HG03196 (cell line): Measurements from ENCODE around the gene USP19.

Experiments used
- ATAC-seq: cut with Tn5 transposase; IDR thresholded peaks from one replicate; pipeline ENCODE4 v1.9.1; 2021; ENCODE audit not compliant: unreplicated experiment

Gene USP19

DNA sequence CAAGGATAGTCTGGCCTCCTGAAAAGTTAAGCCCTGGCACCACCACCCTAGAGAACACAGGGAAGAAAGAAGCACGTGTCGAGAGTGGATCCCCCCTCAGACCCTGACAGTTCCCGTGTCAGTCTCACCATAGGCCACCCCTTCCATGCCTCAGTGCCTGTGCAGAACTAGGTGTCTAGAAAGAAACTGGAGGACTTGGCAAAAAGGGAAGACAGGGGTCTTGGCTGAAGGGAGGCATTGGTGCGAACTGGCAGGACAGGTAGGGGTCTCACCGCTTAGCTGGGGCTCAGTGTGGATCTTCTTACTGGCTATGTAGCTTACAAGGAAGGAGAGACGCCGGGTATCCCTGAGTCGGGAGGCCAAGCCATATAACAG lies 16.6 kb downstream of the USP19 start:
- no peak for ATAC-seq

DNA sequence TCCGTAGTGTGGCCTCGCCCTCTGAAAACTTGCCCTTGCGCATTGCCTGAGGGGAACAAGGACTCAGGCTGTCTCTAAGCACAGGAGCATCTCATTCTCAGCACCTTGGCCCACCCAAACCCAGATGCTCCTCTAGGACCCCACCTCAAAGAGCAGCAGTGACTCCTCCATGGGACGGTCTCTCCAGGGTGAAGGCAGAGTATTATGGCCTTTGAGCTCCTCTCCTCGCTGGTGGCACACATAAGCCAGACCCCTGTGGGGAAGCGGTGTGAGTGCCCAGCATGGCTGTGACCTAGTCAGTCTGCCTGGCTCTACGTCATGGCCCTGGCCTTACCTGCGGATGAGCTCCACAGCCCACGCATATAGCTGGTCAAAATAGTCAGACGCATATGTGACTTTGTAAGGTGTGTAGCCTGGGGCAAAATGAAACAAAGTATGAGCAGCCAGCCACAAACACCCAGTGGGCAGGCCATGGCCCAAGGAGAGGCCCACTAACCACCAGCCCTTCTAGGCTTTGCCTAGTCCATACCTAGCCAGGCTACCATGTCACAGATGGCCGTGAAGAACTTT lies 20.5 kb downstream of the USP19 start:
- ATAC-seq: no peak

DNA sequence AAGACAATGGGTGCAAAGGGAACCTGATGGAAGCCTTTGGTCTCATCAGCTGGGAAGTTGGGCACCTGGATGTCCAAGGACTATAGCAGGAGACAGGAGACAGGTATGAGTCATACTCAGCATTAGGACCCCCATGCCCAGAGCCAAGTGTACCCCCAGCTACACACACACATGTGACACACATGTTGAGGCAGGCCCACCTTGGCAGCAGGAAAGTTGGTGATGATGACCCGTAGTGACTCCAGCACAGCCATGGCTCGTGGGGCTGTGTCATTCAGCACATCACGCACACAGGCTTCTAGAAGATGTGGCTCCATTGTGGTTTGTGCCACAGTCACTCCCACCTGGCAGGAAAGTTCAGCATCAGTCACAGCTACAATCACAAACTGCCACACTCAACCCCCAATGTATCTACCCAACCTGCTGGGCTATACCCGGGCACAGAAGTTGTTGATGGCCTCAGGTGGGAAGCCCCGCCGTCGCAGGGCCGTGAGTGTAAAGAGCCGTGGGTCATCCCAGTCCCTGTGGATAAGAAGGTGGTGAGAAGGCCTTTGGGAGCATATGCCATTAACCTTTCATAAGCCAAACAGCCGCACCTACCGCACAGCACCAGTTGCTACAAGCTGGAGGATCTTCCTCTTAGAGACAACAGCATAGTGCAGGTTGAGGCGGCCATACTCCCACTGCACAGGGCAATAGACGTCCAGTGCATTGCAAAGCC lies 21.6 kb downstream of the USP19 start:
- ATAC-seq: no peak

DNA sequence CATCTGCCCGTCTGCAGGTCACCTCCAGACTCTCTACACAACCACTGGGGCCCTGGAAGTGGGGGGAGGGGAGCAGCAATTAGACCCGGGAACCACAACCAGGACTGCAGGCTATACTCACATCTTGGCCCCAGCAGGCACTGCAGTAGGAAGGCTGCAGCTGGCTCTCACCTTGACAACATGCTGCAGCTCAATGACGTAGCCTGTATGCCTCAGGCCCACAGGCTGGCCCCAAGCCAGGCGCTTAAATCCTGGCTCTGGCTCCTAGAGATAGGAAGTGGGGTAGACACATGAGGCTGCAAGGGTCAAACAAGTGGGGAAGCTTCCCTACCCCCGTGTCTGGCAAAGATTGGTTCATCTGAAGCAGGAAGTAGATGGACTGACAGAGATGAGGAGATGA lies 22.2 kb downstream of the USP19 start:
- no peak for ATAC-seq

DNA sequence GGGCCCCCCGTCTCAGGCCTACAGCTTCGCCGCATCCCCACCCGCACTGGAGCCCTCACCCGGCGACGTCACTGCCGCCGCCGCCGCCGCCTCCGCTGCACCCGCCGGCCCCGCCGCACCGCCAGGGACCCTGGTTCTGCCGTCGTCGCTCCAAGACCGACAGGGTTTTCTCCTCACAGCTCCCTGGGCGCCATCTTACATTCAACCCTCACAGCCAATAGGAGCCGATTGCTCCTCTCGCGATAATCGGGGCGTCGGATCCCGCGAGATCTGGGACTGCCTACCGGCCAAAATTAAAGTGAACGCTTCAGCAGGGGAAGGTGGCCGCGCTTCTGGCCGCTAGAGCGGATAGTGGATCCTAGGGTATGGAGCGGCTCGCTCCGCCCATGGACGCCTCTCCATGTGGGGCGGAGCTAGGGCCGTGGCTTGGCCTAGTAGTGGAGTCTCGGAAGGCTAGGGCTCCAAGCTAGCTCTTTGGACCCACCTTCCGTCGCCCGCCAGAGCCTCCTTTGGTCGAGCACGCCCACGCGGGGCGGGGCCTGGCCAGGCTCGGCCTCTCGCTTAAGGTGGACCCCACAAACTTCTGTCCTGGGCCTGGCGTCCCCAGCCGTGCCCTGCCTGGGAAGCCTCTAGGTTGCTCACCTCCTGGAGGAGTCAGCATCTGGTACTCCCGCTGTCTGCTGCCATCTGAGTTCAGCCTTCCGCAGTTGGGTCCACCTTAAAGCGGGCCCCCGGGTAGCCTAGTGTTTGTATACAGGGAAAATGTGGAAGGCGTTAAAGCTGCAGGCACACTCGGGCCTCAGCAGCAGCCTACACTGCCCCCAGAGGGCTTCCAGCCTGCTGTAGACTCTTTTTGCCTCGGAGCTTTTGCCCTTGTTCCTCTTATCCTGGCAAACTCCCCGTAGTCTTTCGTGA lies 26.5 kb downstream of the USP19 start, which contains the start of gene QRICH1:
TSS of gene QRICH1 (minus strand) at position 219 of the 915 bp plus-strand sequence. CDS start 17,054 bp downstream, outside the sequence.
- peak; percentile 78 for ATAC-seq

DNA sequence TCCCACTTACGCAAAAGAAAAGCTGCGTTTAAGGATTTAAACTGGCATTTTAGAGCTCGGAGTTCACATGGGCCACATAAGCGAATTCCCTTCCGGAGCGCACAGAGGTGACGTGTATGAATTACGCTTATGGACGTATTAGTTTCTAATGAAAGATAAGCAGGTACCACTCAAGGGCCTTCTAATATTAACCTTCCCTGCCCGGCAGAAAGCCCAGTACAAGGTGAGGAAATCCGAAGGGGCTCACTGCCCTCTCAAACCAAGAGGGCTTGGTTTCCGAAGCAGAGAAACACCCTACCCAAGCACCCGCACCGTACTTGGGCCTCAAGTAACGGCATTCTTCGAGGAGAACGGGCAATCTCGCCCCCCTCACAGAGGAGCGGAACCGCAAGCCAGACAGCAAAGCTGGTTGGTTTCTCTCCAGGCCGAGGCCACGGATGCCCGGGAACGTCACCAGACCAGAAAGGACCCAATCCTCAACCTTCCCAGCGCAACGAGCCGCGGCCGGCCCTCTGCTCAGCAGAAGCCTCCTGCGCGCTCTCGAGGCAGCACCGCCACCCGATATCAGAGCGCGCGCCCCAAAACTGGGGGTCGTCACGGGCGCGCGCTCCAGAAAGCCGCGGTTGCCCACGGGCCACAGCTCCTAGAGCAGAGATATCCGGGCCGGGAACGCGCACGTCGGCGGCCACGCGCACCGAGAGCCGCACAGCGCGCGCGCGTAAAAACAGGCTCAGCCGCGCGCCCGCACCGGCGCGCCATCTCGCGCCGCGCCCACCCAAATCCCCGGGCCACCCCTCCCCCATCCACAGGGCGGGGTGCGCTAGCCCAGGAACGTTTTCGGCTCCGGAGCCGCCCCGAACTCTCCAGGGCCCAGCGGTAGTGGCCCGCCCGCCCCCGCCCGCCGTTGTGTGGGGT lies 27.4 kb downstream of the USP19 start:
- ATAC-seq: peak; percentile 41

DNA sequence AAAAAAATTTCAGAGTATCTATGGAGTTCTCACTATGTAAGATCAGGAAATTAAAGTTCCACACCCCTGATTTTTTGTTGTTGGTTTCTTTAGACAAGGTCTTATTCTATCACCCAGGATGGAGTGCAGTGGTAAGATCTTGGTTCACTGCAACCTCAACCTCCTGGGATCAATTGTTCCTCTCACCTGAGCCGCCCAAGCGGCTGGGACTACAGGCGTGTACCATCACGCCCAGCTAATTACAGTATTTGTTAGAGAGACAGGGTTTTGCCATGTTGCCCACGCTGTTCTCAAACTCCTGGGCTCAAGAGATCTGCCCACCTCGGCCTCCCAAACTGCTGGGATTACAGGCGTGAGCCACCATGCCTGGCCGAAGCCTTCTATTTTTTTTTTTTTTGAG lies 39.2 kb downstream of the USP19 start:
- ATAC-seq: no peak

DNA sequence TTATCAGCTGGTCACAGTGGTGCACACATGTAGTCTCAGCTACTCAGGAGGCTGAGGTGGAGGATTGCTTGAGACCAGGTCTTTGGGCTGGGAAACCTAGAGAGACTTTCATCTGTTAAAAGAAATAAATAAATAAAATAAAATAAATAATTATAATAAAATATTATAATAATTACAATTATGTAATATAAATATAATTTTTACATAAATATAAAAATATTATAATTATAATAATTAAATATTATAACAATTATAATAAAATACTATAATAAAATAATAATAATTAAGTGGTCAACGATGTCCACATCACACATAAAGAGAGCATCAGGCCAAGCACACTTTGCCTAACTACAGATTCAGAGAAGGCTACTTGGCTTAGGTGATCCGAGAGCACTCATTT lies 41.4 kb downstream of the USP19 start:
- no peak for ATAC-seq

DNA sequence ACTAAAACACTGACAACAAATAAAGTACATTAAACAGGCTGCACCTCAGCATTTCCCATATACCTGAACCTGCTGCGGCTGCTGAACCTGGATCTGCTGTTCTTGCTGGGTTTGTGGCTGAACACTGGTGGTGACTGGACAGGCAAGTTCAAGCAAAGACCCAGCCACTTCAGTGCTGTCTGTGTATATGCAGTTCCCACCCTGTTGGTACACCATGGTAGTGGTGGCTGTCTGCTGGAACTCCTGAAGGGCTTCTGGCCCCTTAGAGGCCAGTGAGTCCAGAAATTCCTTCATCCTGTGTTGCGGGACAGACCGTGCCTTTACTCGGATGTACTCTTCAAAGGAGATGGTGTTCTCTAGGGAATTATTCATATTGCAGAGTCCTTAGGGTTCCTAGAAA lies 44.0 kb downstream of the USP19 start:
- ATAC-seq: no peak

DNA sequence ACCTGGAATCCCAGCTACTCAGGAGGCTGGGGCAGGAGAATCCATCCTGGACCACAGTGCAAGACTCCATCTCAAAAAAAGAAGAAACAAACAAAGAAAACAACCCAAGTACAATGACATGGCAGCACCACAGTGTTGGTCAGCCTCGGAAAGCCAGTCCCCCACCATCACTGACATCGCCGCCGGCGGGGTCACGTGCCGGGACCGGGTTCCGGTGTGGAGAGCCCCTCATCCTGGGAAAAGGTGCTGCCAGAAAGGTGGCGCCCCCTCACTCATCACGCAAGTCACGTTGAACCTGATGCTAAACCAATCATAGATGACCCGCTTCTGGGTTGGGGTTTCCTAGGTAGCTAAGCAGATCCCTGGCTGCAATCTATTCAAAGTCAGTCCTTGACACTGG lies 44.5 kb downstream of the USP19 start:
- ATAC-seq: no peak
